GM21390 (cell line): ENCODE results near the gene SLC46A1.
A peak's percentile ranks its signal among the peaks of the same experiment; 100 is the strongest.

ENCODE experiments used
- ATAC-seq: cut with Tn5 transposase; IDR thresholded peaks from one replicate; pipeline ENCODE4 v1.9.1; 2021; ENCODE audit not compliant: unreplicated experiment

SLC46A1 gene

GRCh38 chr17:28363186-28363585 is 42.8 kb downstream of the SLC46A1 start:
- ATAC-seq = no peak

DNA sequence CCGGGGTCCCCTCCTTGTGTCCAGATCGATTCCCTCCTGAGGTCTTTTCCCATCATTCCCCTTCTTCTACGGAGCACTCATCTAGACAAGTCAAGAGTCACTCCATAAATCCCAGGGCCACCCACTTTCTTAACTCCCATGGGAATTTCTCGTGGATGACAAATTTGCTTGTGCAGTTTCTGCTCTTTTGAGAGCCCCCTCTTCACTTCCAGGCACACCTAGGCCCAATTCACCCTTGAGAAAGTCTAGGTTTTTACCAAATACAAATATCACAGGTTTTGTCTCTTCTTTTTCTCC is 48.2 kb downstream of the SLC46A1 start:
- ATAC-seq = no peak

- ATAC-seq = peak; percentile 94
Observed at GRCh38 chr17:28357061-28357900, 48.7 kb downstream of the SLC46A1 start, which contains the start of gene POLDIP2. TSS of gene POLDIP2 (minus strand) at chr17:28357527. CDS start at chr17:28357448, 79 bp downstream.

- no peak for ATAC-seq
Observed at GRCh38 chr17:28350271-28350670, 55.7 kb downstream of the SLC46A1 start.

DNA sequence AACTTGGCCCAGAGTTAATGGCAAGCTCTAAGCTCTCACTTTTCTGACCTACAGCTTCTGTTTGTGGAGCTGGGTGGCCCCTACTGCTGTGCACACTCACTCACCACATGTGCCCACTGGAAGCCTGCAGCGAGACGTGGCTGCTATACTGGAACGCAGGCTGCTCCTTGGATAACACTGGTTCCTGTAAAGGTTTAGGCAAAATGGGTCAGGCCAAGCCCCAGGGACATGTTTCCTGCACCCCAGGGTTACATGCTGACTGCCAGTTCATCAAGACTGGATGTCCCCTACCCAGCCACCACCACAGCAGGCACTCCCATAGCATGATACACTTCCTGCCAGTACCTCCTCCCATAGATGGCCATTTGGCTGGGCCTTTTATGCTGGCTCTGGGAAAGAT is 57.0 kb downstream of the SLC46A1 start:
- no peak for ATAC-seq

DNA sequence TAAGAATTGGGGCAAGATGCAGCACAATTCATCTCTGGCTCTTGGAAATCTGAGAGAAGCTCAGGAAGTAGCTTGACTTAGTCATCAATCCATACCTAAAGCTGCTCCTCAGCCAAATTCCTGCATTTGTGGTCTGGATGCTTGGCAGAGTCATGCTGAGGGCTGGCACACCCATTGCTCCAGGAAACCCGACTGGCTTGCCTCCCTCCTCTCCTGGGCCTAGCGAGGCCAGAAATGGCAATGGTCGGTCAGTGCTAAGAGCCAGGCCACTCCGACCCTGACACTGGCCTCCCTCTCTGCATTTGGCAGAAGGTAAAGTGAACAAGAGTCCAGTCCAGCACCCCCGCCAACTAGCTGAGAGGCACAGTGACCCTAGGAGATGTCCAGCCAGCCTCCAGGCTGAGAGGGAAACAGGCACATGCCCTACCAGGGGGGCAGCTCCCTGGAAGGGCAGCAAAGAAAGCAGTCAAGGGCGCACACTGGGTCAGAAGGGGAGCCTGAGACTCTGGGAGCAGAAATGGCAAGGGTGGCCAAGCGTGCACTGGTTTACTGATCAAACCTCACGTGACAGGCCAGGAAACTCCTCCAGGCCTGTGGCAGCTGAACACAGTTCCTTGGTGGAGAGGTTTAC is 58.6 kb downstream of the SLC46A1 start:
- no peak for ATAC-seq

GRCh38 chr17:28346746-28347246 is 59.2 kb downstream of the SLC46A1 start:
- ATAC-seq = no peak

DNA sequence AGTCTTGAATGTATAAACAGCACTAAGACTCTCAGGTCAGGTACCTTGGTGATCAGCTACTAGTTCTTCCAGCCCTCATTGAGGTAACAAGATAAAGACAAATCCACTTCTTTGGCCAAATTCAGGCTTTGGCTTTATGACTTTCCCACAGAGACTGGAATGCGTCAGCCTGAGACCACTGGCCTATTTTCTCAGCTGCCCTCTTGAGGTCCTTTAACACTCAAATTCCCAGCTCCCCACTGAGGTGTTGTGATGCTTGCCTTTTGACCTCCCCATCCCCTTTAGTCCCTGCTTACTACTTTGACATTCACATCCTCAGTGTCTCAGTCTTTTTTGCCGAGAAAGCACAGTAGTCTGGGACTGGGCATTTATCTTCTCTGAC is 59.8 kb downstream of the SLC46A1 start:
- ATAC-seq = no peak

DNA sequence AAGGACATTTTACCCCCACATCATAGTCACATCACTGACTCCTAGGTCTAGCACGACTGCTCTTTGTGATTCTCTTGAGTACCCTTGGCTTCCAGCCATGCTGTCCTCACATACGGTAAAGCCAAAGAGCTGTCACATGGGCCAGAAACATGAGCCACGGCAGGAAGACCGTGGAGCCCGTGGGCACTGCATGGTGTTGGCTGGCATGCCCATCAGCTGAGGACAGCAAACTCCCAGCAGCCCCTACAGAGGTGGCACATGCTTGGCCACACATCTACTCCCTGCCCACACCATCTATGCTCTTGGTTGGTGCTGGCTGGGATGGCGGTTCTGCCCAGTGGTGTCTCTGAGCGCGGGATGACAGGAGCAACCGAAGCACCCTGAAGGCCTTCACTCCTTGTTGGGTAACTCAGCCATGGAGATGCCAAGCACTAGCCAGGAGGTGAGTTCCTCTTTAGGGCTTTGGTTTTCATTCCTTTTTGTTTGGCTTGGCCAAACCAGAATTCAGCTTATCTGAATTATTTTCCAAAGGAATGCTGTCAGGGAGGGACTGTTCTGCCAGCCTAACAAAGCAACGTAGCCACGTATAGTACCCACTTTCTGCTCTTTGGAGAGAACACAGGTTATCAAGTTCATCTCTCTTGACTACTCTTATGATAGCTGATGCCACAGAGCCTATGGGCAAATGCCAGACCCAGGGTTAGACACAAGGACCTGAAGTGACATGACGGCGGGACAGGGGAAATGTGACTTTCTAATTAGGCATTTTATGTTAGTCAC is 60.4 kb downstream of the SLC46A1 start:
- no peak for ATAC-seq
